Measurements from ENCODE around the gene RPAP2.

GRCh38 chr1:92306020-92306419 is 7.2 kb downstream of the RPAP2 start:
- no peak for TF ChIP-seq POLR2AphosphoS5 (IDR thresholded peaks at IDR 0.05; ENCODE audit: low read depth, low read length)
- no peak for TF ChIP-seq POLR2A (IDR thresholded peaks at IDR 0.05; ENCODE audit: low read depth, low read length)

All from GM12892 (cell line).